ENCODE data around the gene ALK.

GRCh38 chr2:29191817-29192216, 729.6 kb downstream of the ALK start:
- TF ChIP-seq POLR2A (IDR thresholded peaks at IDR 0.05): no peak
- TF ChIP-seq, protein P1, sequence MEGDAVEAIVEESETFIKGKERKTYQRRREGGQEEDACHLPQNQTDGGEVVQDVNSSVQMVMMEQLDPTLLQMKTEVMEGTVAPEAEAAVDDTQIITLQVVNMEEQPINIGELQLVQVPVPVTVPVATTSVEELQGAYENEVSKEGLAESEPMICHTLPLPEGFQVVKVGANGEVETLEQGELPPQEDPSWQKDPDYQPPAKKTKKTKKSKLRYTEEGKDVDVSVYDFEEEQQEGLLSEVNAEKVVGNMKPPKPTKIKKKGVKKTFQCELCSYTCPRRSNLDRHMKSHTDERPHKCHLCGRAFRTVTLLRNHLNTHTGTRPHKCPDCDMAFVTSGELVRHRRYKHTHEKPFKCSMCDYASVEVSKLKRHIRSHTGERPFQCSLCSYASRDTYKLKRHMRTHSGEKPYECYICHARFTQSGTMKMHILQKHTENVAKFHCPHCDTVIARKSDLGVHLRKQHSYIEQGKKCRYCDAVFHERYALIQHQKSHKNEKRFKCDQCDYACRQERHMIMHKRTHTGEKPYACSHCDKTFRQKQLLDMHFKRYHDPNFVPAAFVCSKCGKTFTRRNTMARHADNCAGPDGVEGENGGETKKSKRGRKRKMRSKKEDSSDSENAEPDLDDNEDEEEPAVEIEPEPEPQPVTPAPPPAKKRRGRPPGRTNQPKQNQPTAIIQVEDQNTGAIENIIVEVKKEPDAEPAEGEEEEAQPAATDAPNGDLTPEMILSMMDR (IDR thresholded peaks at IDR 0.05): no peak
